ENCODE measurements around the gene CMC1. TPM values are rescaled to one million over a fixed set of nuclear protein-coding genes. Genes with fewer than 3 reads are reported as not detected.
"Not testable (repeated sequence)": the region's sequence is repeated elsewhere in the genome, so short reads cannot be mapped to it uniquely, and the experiment has no call there.

CMC1 gene, protein sequence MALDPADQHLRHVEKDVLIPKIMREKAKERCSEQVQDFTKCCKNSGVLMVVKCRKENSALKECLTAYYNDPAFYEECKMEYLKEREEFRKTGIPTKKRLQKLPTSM
- 11.3 and 16.0 TPM in 2 replicates for total RNA-seq

DNA sequence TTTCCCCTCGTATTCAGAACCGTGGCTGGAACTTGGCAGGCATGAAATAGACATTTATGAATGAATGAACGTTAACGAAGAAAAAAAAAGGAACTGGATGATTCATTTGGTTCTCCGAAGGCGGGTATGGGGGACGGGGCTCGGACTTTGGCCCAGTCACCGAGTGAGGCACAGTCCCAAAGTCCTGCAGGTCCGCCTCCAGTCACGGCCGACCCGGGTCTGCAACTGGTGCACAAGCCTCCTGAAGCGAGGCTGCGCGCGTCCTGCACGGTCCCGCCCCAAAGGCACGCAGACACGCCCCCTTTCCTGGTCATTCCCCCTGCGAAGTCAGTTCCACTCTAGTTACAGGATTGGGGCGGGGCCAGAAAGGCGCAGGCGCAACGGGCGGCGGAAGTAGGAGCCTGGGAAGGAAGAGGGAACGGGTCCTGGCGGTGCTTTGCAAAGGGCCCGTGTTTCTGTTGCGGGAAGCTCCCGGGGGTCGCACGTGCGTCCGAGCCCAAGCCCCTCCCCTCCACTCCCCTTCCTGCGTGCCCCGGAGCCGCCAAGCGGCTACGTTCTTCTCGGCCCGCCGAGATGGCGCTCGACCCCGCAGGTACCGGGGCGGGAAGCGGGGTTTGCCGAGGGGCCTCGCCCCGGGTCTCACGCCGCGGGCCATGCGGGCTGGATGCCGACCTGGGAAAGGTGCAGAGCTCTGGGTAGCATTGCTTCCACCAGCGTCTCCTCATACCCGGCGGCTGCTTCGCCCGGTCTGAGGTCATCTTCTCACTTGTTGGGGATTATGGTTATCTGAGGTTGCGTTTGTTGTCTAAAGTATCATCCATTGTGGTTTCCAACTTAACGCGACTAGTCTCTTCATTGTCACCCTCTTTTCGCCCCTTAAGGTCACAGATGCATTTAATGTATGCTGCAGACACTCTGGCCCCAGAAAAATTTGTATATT is at the start of gene CMC1:
CMC1 (plus strand) TSS at position 399 of the 940 bp plus-strand sequence; CDS start at position 574, 175 bp downstream.
- peak; percentile 51 for DNase-seq (ENCODE audit: extremely low read depth, low read depth, low spot score)

DNA sequence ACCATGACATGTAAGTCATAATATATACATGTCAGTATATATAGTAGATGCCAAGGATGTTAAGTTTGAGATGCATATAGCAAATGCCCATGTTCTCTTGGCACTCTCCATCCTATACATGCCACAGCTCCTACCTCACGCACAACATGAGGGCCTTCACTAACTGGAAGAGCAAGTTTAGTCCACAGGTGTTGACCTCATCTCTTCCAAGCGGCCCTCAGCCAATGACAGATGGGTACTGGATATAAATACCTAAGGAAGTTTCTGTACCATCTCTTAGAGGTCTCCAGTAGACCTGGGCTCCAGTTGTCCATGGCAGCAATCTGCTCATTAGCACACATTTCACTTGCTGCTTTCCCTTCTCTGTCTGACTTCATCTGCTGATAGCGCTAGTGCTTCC is 43.3 kb upstream of the CMC1 start:
- DNase-seq (ENCODE audit: extremely low read depth, low read depth, low spot score), result no peak

DNA sequence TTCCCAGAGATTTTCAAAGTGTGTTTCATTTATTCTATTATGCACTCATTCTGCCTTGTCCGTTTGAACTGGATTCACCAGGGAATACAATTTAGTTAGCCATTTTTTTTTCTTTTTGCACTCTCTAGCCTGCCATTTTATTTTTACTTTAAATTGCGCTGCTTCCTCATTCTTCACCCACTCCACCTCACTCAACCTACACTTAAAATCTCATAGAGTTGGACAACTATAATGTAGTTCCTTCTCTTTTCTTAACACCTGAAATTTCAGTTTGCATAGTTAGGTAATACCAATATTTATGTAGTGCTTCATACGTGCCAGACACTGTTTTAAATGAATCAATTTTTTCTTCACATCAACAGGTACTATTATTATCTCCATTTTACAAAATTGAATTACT is 42.4 kb upstream of the CMC1 start:
- DNase-seq (ENCODE audit: extremely low read depth, low read depth, low spot score), result no peak

DNA sequence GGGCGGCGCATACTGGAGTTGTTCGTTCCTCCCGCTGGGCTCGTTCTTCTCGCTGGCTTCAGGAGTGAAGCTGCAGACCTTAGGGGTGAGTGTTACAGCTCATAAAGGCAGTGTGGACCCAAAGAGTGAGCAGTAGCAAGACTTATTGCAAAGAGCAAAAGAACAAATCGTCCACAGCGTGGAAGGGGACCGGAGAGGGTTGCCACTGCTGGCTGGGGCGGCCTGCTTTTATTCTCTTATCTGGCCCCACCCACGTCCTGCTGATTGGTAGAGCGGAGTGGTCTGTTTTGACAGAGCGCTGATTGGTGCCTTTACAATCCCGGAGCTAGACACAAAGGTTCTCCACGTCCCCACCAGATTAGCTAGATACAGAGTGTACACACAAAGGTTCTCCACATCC is 41.8 kb upstream of the CMC1 start:
- DNase-seq (ENCODE audit: extremely low read depth, low read depth, low spot score), result not testable (repeated sequence)

DNA sequence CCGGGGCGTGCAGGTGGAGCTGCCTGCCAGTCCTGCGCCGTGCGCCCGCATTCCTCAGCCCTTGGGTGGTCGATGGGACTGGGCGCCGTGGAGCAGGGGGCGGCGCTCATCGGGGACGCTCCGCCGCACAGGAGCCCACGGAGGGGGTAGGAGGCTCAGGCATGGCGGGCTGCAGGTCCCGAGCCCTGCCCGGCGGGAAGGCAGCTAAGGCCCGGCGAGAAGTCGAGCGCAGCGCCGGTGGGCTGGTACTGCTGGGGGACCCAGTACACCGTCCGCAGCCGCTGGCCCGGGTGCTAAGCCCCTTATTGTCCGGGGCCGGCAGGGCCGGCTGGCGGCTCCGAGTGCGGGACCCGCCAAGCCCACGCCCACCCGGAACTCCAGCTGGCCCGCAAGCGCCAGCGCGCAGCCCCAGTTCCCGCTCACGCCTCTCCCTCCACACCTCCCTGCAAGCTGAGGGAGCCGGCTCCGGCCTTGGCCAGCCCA is 41.0 kb upstream of the CMC1 start:
- DNase-seq (ENCODE audit: extremely low read depth, low read depth, low spot score), result not testable (repeated sequence)

DNA sequence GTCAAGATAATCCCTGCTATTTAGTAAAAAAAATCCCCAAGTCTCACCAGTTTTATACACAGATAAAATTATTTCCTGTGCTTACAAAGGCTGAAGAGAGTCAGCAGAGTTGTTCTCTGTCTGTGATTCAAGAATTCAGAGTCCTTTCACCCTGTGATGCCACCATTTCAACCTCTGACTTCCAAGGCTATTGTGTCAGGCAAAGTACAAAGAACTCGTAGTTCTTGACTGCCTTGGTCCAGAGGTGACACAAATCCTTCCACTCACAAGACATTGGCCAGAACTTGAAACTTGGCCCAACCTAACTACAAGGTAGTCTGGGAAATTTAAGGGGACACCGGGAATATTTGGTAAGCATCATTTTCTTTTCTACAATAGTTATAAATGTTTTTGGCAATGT is 34.9 kb upstream of the CMC1 start:
- no peak for DNase-seq (ENCODE audit: extremely low read depth, low read depth, low spot score)

DNA sequence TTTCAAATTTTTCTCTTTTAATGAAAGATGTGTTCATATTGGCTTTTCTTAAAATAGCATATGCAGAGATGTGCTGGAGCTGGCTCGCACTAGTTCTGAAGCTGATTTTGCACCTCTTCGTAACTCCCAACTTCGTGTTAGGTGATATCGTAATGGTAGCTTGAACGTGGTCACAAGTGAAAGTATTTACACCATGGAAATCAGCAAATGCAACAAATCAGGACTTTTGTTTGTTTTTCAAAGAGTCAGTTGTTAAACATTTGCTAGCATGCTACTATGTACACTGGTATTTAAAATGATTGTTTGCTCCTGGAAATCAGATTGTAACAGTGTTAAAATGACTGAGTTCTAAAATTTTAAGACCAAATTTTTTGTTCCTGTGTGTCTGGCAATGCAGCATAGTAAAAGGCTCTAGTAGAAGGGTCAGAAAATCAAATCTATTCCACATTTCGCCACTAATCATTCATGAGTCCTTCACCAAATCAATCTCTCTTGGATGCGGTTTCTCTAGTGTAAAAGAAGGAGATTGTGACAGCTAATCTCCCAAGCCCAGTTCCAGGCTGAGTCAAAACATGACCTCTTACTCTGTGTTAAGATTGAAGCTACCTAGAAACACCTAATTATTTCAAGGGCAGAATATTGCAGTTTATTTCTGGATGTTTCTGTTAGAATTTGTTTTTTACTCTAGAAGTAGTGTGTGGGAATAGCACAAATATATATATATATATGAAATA is 34.3 kb upstream of the CMC1 start:
- no peak for DNase-seq (ENCODE audit: extremely low read depth, low read depth, low spot score)

DNA sequence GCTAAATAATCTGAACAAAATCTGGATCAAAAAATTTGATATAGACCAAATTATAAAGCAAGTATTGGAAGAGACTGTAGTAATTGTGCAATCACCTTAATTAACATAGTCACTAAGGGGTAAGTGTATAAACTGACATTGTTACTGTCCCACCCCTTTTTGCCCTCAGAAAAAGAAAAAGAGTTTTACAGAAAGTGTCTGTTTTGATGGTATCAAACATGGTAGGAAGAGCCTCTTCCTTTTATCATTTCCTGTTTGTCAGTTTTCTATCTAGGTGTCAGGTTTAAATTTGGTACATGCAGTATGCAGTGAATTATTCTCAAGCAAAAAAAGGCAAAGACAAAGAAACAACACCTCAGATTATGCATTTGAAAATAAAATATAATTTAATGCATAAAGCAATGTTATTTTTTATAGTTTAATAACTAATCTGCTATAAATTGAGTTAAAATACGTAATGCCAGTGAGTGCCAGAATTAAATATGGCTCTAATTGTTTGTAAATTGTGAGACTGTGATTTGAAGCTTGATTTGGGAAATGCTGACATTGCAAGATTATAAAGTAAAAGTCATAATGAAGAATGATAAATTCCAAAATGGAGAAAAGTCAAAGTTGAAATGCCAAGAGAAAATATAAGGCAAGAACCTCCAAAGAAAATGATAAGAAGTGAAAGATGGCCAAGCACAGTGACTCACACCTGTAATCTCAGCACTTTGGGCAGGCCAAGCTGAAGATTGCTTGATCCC is 30.3 kb upstream of the CMC1 start:
- no peak for DNase-seq (ENCODE audit: extremely low read depth, low read depth, low spot score)

DNA sequence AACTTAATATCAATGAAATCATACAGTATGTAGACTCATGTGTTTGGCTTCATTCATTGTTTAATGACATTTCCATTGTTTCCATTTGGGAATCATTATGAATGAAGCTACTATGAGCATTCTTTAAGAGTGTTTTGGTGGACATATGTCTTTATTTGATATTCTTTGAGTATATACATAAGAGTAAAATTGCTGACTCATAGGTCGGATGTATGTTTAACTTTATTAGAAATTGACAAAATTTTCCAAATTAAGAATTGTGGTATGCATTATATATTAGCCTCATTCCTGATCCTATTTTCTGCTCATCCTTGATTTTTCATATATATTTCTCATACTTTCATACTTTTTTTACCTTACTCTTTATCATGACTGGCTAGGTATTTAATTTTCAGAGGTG is 28.7 kb upstream of the CMC1 start:
- DNase-seq (ENCODE audit: extremely low read depth, low read depth, low spot score), result no peak

DNA sequence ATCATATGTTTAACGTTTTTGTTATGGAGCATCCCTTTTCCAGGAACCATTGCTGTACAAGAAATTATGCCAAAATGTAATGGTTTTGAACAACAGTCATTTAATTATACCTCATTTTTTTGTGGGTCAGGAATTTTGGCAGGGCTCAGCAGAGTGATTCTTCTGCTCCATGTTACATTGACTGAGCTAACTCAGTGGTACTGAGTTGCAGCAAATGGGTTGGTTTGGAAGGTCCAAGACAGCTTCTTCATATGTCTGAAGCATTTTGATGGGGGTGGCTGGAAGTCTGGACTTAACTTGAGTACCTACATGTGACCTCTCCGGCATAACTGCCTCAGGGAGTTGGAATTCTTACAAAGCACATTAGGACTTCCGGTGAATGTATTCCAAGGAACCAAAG is 26.0 kb upstream of the CMC1 start:
- no peak for DNase-seq (ENCODE audit: extremely low read depth, low read depth, low spot score)

DNA sequence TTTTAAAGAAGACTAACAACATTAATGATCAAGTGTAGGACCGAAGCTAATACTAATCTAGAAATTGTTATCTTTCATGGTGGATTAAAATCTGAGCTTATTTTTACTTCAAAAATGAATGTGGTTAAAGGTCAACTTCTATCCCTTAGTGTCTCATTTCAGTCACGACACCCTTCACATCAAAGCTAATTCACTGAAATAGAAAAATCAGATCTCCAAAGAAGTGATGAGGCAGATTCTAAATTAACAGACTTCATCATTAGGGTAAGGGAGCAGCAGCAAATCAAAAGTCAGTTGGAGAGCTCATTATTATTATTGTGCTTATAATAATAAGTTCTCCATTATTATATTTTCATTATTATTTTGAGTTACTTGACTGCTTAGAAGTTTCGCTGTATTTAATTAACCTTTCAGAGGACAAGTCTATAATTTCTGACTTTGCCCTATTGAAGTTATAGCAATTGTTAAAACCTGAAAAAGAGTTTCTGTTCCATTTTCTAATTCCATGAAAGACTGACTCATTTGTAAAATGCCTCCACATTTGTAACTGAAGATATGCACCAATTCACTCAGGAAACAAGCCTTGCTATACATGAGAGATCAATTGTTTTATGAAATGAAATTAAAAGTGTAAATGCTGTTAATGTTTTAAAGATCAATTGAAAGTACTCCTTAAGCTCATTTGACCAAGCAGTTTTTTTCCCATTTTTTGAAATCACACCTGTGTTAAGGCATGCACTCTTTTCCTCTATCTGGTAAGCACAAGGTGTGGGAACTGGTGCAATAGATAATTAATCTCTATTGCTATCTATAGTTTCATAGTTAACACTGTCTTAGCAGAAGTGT is 23.1 kb upstream of the CMC1 start:
- no peak for DNase-seq (ENCODE audit: extremely low read depth, low read depth, low spot score)

DNA sequence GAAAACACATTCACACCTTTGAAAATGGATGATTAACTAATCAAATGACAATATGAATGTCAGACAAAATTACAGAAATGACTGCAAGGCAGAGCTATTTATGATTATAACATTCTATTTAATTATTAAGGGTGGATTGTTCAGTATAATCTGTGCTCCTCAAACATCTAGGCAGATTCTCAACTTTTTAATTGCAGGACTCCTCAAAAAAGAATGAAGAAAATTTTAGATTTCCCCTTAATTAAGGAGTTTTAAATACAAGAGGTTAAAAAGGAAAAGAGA is 22.6 kb upstream of the CMC1 start:
- DNase-seq (ENCODE audit: extremely low read depth, low read depth, low spot score), result no peak

DNA sequence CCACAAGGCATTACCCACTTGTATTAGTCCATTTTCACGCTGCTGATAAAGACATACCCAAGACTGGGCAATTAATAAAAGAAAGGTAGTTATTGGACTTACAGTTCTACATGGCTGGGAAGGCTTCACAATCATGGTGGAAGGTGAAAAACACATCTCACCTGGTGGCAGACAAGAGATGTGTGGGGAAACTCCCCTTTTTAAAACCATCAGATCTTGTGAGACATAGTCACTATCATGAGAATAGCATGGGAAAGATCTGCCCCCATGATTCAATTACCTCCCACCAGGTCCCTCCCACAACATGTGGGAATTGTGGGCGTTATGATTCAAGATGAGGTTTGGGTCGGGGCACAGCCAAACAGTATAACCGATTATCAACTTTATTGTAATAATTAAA is 17.0 kb upstream of the CMC1 start:
- no peak for DNase-seq (ENCODE audit: extremely low read depth, low read depth, low spot score)

DNA sequence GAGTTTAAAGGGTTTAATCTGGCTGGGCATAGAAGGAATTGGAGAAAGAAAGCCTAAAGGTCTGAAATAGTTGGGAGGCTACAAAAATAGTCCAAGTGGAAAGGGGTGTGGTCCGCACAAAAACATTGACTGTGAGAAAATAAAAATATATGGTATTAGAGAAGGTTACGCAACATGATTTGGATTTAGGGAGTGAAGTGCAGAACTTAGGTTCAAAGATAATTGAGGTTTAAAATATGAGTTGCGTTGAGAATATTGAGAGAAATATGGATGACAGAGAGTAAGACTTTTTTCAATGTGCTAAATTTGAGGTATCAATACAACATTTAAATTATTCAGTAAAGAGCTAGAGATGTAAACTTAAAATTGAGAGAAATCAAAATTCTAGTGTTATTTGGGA is 15.4 kb upstream of the CMC1 start:
- no peak for DNase-seq (ENCODE audit: extremely low read depth, low read depth, low spot score)

DNA sequence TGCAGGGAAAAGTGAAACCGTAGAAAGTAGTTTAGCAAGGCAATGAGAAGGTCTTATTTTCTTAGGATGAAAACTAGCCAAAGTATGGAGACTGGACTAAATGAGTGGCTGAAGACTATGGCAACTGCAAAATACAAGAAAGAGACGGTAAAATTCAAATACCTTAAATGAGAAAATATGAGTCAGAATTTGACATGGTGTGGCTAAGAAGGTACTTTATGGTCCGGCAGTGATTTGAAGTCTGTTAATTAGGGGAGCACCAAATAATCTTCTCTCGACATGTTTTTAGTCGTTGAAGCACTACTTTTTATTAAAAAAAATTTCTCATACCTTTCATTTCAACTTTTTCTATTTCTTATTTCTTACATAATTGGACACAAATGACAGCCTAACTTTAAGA is 12.8 kb upstream of the CMC1 start:
- no peak for DNase-seq (ENCODE audit: extremely low read depth, low read depth, low spot score)

DNA sequence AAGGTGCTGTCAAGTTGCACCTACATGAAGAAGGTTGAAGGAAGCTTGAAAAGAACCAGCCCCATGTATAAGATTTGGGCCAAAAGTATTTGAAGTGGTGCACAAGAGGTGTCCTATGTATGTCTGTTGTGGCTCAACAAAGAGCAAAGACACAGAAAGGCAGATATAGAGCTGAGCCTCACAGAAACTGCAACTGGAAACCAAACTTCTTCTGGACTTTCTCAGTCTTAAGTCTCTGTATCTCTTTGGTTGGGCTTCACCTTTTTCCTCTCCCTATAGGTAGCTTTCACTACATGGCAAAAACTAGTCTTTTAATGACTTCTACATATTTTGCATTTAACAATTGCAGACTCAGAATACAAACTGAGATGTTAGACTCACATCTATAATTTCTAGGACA is 8.8 kb upstream of the CMC1 start:
- DNase-seq (ENCODE audit: extremely low read depth, low read depth, low spot score), result no peak

DNA sequence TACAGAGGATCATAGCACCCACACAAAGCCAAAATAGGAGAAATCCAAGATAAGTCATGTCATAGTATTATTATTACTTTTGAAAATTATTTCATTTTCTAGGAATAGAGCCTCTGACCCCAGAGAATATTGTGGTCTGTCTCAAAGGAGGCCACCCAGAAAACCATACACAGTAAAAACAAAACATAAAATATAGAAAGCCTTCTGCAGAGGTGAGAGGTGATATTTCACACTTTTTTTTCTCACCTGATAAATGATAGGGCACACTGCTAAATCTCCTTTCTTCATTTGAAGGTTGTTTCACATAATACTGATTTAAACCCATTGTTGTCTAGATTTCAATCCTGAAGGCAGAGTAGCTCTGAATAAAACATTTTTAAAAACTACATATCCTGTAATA is 7.0 kb upstream of the CMC1 start:
- DNase-seq (ENCODE audit: extremely low read depth, low read depth, low spot score), result no peak

DNA sequence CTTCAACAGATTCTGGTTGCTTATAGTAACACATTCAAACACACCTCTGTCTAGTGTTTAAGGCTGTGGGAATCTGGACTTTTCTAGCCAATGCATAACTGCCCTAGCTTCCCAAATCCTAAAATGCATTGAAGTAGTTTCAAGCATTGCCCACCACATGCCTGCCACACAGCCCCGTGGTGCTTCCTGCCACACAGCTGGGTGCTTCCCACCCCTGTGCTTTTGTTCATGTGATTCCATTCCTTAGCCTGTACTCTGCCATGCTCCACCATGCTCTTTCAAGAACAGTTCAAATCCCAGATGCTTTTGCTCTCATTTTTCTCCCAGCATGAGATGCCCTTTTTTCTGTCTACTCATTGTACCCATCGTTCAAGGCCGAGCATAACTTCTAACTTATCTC is 2.3 kb upstream of the CMC1 start:
- no peak for DNase-seq (ENCODE audit: extremely low read depth, low read depth, low spot score)

DNA sequence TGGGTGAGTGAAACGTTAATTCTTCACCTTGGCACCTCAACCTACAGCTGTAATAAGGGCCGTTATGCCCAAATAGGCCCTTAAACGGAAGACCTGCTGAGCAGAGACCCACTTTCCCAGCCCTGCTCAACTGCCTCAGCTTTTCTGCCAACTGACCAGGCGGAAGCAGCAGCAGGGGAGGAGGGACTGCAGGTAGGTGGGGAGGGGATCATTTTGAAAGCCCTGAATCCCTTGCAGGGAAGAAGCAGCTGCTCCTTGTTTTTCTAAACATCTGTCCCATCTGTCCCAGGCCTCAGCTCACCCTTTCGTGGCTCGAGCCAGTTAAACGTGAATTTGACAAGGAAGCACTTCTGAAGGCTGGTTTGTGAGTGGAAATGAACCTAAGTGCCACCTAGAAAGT is 978 bp upstream of the CMC1 start:
- DNase-seq (ENCODE audit: extremely low read depth, low read depth, low spot score), result no peak

DNA sequence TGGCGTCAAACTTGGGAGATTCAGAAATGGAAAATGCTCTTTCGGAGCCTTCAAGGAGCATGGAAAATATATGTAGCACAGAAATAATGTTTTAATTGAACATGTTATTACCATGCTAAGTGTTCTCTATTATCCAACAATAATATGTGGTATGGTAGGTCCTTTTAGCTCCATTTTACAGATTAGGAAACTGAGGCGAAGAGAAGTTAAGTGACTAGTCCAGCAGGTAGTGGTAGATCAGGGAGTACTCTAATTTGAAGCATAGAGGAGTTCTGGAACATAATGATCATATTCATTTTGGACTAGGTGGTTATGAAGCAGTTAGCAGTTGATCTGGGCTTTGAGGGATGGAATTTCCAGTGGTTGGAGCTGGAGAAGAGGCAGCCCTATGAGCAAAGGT is 1.1 kb downstream of the CMC1 start:
- no peak for DNase-seq (ENCODE audit: extremely low read depth, low read depth, low spot score)
